ENCODE data around the gene GAL3ST2. TPM values are rescaled to one million over a fixed set of nuclear protein-coding genes. Genes with fewer than 3 reads are reported as not detected.
"Not testable (repeated sequence)": the region's sequence is repeated elsewhere in the genome, so short reads cannot be mapped to it uniquely, and the experiment has no call there.

The GAL3ST2 gene
- total RNA-seq, 1 experiment from 2014 or later = not detected

DNA sequence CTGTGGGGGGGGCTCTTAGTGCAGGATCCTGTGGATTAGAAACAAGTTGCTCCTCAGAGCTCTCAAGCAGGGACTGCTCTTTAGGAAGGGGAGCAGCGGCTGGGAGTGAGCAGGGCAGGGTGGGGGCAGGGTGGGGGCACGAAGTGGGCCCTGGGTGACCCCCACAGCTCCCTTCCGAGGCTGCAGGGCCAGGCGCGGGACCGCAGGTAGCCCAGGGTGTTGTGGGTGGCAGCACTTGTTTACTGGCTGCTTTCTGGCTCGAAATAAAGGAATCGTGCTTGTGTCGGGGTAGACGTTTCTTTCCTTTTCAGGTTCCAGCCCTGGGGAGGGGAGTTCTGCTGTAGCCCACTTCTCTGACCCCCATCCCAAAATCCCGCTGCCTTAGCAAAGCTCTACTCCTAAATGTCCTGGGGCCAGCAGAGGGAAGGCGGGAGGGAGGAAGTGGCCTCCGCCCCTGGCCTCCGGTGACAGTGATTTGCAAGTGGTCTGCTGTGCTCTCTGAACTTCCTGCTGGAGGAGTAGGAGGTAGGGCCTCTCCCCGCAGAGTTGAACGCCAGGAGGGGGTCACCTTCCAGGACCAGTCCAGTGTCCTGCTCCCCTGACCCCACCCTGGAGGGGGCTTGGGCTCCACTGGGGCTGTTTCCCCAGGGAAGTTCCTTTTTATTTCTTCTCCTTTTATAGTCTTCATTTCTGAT is 40.7 kb downstream of the GAL3ST2 start:
- Histone ChIP-seq H2AFZ (ENCODE audit: low read length) (no peak overlapping the region), H3K4me2 (ENCODE audit: low read length) (no peak overlapping the region), H3K27me3 (ENCODE audit: low read length) (no peaks in the 10 kb centered on the region), H3K36me3 (ENCODE audit: low read depth, low read length) (no peaks in the 10 kb centered on the region), H3K9ac (ENCODE audit: low read length) (no peak overlapping the region), H3F3A (ENCODE audit: low read length, unreplicated experiment) (no peaks in the 10 kb centered on the region), H4K20me1 (ENCODE audit: low read length) (no peaks in the 10 kb centered on the region), H3K27ac (ENCODE audit: low read length) (no peak overlapping the region), H3K79me2 (ENCODE audit: low read length) (no peaks in the 10 kb centered on the region), H3K9me3 (ENCODE audit: low read length) (no peaks in the 10 kb centered on the region), H3K4me1 (ENCODE audit: insufficient read depth, low read length) (no peaks in the 10 kb centered on the region), H3K9me2 (replicated peaks; ENCODE audit: low read length) (no peaks in the 10 kb centered on the region), H3K4me3 (ENCODE audit: low read length) (no peak overlapping the region)
- POLR2A ChIA-PET (ENCODE audit: unreplicated experiment) = no interaction called here
- BruUV-seq (replicated peaks) = no TSS peak
- intact Hi-C loops (cut with micrococcal nuclease) = no loop called here
- ATAC-seq (no peak), DNase-seq (no peak)
- CTCF ChIA-PET = no interaction called here
- no peak for TF ChIP-seq EZH2 (IDR thresholded peaks at IDR 0.05; ENCODE audit: low read length, unreplicated experiment)
- no peak for TF ChIP-seq EZH2phosphoT487 (IDR thresholded peaks at IDR 0.05; ENCODE audit: borderline replicate concordance, low read length)
- TF ChIP-seq, protein P1, sequence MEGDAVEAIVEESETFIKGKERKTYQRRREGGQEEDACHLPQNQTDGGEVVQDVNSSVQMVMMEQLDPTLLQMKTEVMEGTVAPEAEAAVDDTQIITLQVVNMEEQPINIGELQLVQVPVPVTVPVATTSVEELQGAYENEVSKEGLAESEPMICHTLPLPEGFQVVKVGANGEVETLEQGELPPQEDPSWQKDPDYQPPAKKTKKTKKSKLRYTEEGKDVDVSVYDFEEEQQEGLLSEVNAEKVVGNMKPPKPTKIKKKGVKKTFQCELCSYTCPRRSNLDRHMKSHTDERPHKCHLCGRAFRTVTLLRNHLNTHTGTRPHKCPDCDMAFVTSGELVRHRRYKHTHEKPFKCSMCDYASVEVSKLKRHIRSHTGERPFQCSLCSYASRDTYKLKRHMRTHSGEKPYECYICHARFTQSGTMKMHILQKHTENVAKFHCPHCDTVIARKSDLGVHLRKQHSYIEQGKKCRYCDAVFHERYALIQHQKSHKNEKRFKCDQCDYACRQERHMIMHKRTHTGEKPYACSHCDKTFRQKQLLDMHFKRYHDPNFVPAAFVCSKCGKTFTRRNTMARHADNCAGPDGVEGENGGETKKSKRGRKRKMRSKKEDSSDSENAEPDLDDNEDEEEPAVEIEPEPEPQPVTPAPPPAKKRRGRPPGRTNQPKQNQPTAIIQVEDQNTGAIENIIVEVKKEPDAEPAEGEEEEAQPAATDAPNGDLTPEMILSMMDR (conservative IDR thresholded peaks at IDR 0.05; ENCODE audit: low read depth, low read length) = no peak

DNA sequence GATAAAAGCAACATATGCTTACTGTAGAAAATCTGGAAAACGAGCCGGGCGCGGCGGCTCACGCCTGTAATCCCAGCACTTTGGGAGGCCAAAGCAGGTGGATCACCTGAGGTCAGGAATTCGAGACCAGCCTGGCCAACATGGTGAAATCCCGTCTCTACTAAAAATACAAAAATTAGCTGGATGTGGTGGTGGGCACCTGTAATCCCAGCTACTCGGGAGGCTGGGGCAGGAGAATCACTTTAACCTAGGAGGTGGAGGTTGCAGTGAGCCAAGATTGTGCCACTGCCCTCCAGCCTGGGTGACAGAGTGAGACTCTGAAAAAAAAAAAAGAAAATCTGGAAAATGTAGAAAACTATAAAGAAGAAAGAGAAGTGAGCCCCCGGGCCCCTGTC is 41.2 kb downstream of the GAL3ST2 start:
- H2AFZ ChIP-seq (ENCODE audit: low read length); H4K20me1 ChIP-seq (ENCODE audit: low read length); H3K27ac ChIP-seq (ENCODE audit: low read length); CTCF ChIA-PET; POLR2A ChIA-PET (ENCODE audit: unreplicated experiment); H3K79me2 ChIP-seq (ENCODE audit: low read length); H3K4me2 ChIP-seq (ENCODE audit: low read length); H3K9me3 ChIP-seq (ENCODE audit: low read length); ATAC-seq; intact Hi-C loops (cut with micrococcal nuclease); DNase-seq; H3K27me3 ChIP-seq (ENCODE audit: low read length); BruUV-seq (replicated peaks); H3K4me3 ChIP-seq (ENCODE audit: low read length); H3K36me3 ChIP-seq (ENCODE audit: low read depth, low read length); H3K4me1 ChIP-seq (ENCODE audit: insufficient read depth, low read length); H3K9me2 ChIP-seq (replicated peaks; ENCODE audit: low read length); H3F3A ChIP-seq (ENCODE audit: low read length, unreplicated experiment); H3K9ac ChIP-seq (ENCODE audit: low read length): not testable (repeated sequence)

DNA sequence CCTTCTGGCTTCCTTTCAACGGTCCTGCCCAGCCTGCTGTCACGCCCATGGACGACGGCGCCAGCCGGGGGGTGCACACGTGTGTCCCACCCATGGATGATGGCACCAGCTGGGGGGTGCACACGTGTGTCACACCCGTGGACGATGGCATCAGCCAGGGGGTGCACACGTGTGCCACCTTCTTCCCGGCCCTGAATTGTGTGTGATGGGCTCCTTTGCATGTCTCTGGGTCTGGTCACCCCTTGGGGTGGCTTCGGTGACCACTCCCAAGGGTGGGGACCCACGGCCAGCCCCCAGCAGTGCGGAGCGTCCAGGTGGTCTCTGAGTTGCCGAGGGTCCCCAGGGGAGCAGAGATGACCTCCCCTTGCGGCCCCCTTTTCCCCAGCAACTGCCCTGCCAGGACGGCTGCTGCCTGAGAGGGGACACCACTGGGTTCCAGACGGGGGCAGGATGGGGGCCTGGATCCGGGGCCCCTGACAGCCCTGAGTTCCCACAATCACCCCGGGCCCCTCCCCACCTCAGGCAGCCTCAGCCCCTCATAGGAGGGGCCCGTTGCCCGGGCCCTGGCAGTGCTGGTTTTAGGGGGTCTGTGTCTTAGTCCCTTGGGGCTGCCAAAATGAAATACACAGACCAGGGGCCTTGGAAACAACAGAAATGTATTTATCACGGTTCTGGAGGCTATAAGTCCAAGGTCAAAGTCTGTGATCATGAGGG is 41.8 kb downstream of the GAL3ST2 start:
- ChIA-PET CTCF (no interaction called here), POLR2A (ENCODE audit: unreplicated experiment) (no interaction called here)
- Histone ChIP-seq H2AFZ (ENCODE audit: low read length) (no peak overlapping the region), H3K4me2 (ENCODE audit: low read length) (no peak overlapping the region), H3K27me3 (ENCODE audit: low read length) (no peaks in the 10 kb centered on the region), H3K9me2 (replicated peaks; ENCODE audit: low read length) (no peaks in the 10 kb centered on the region), H4K20me1 (ENCODE audit: low read length) (no peaks in the 10 kb centered on the region), H3K27ac (ENCODE audit: low read length) (no peak overlapping the region), H3F3A (ENCODE audit: low read length, unreplicated experiment) (no peaks in the 10 kb centered on the region), H3K9me3 (ENCODE audit: low read length) (no peaks in the 10 kb centered on the region), H3K79me2 (ENCODE audit: low read length) (no peaks in the 10 kb centered on the region), H3K4me3 (ENCODE audit: low read length) (no peak overlapping the region), H3K36me3 (ENCODE audit: low read depth, low read length) (no peaks in the 10 kb centered on the region), H3K9ac (ENCODE audit: low read length) (no peak overlapping the region), H3K4me1 (ENCODE audit: insufficient read depth, low read length) (no peaks in the 10 kb centered on the region)
- DNase-seq (no peak), ATAC-seq (no peak)
- BruUV-seq (replicated peaks) = no TSS peak
- intact Hi-C loops (cut with micrococcal nuclease) = no loop called here
- TF ChIP-seq EZH2 (IDR thresholded peaks at IDR 0.05; ENCODE audit: low read length, unreplicated experiment) (no peak), EZH2phosphoT487 (IDR thresholded peaks at IDR 0.05; ENCODE audit: borderline replicate concordance, low read length) (no peak)
- TF ChIP-seq, protein P1 (conservative IDR thresholded peaks at IDR 0.05; ENCODE audit: low read depth, low read length) = no peak

Measured in PC-3 (cell line).